Raji (cell line): ENCODE results near the gene SLC1A6.

Source experiments
- POLR2A ChIP-seq: IDR thresholded peaks from 2 replicates; pipeline ENCODE4 v1.6.1; 2011; ENCODE audit warnings: low read depth, low read length, control low read depth; ENCODE audit not compliant: insufficient read depth

The SLC1A6 gene

DNA sequence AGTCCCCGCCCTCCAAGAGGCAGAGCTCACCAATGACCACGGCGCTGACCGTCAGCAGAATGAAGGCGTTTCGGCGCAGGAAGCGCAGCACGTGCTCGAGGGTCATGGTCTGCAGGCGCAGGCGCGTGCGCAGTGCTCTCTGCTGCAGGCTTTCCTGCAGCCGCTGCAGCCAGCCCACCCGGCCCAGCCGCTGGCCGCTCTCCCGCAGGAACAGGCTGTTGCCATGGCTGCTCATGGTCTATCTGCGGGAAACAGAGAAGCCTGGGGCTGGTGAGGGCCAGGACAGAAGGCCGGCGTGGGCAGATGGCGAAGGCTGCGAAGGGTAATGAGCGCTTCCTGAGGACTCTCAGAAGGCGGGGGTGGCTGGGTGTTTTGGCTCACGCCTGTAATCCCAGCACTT, 7.0 kb downstream of the SLC1A6 start:
- TF ChIP-seq POLR2A, result no peak

DNA sequence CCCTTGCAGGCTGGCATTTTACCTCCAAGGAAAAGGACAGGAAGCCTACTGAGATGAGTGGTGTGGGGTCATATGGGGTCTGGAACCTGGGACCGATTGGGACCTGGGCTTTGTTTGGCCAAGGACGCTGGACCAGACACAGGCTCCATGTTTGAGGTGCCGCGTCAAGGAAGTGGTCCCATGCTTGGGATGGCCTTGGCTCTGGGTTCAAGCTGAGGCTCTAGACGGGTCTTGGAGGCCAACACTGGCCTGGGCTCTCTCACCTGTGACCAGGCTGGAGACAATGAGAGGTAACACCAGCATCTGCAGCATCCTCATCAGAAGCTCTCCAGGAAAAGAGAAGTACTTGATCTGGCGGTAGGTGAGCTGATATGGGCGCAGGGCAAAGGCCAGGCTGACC, 8.2 kb downstream of the SLC1A6 start:
- TF ChIP-seq POLR2A, result no peak

DNA sequence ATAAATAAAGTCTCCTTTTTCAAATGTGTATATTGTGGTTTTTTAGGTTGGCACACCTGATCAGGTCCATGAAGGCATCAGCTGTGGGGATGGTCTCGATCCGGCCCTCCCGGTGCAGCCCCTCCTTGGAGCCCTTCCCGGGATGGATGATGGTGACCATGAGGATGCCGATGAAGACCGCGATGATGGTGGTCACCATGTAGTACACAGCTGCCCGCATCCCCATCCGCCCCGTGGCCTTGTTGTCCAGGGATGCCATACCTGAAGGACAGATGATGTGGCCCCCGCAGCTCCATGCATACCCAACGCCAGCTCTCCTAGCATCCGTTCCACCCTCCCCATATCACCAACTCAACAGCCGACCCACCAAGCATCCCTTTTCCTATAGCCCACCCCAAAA, 11.4 kb downstream of the SLC1A6 start:
- TF ChIP-seq POLR2A, result no peak

DNA sequence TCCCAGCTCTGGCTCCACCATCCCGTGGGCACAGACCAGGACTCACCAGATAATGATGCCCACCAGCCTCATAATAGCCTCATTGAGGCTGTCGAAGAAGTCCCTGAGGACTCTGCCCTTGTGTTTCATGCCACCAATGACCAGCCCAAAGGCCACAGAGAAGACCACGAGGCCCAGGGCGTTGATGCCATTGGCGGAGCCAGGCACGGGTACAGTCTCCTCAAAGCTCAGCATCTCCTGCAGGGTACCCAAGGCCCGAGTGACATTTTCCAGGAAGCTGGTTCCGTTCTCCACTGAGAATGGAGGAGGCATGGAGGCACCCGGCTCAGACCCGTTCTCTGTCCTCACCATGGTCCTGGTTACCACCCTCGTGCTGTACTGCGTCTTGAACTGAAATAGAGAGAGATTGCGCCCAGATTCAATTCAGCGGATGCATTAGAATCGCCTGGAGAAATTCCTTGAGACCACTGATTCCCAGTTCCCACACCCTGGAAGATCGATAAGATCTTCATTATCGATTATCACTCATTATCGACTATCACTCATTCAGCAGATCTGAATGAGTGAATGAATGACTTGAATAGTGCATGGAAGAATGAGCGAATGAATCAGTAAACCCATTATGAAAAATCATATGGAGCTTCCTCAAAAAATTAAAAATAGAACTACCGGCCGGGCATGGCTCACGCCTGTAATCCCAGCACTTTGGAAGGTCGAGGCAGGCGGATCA, 17.5 kb downstream of the SLC1A6 start:
- TF ChIP-seq POLR2A, result no peak

DNA sequence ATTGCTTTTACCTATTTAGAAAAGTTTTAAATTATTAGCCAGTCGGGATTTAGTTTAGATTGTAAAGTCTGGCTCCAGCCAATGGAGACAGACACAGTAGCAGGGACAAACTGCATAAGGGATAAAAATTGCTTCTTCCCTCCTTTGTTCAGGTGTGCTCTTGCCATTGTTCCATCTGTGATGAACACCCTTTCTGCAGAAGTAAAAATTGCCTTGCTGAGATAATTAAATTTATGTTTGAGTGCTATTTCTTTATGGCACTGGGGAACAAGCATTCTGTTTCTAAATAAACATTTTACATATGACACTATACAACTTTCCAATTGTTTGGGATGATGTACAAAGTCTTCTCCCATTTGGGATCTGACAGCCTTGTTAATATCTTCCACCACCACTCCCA, 20.4 kb downstream of the SLC1A6 start:
- no peak for TF ChIP-seq POLR2A

DNA sequence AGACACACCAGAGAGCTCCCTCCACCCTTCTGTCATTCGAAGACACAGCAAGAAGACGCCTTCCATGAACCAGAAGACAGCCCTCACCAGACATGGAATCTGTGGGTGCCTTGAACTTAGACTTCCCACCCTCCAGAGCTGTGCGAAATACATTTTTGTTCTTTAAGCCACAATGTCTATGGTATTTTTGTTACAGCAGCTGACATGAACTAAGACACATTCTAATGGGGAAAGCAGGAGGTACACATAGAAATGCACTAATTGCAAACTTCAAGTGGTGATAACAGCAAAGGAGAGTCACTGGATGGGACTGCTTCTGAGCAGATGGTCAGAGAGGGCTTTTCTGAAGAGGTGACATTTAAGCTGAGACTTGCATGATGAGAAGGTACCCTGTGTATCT, 22.2 kb downstream of the SLC1A6 start:
- no peak for TF ChIP-seq POLR2A

DNA sequence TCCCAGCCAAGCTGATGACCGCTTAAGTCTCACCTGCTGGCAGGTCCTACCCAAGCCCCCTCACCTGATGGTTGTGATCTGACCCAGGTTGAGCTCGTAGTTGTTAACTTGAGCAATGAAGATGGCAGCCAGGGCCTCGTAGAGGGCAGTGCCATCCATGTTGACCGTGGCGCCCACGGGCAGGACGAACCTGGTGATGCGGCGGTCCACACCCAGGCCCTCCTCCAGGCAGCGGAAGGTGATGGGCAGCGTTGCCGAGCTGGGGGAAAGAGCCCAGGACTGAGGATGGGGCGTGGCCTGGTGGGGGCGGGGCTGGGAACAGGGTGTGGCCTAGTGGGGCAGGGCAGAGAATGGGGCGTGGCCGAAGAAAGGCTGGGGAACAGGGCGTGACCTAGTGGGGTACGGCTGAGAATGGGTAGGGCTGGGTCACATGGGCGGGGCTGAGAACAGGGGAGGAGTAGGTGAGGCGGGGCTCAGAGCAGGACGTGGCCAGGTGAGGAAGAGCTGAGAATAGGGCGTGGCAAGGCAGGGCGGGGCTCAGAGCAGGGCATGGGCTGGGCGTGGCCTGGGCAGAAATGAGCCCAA, 25.5 kb downstream of the SLC1A6 start:
- no peak for TF ChIP-seq POLR2A

DNA sequence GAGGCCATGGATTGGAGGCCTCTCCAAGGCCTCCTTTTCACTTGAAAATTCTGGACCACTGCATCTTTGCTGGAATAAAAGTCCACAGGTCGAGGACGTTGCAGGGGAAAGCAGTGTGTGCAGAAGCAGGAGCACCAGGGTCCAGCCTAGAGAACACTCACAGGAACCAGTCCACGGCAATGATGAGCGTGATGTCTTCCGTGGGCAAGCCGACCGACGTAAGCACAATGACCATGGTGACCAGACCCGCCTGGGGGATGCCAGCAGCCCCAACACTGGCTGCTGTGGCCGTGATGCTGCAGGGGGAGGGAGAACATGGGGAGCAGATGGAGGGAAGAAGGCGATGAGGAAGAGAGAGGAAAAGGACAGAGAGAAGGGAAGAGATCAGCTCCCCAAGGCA, 26.9 kb downstream of the SLC1A6 start:
- no peak for TF ChIP-seq POLR2A

DNA sequence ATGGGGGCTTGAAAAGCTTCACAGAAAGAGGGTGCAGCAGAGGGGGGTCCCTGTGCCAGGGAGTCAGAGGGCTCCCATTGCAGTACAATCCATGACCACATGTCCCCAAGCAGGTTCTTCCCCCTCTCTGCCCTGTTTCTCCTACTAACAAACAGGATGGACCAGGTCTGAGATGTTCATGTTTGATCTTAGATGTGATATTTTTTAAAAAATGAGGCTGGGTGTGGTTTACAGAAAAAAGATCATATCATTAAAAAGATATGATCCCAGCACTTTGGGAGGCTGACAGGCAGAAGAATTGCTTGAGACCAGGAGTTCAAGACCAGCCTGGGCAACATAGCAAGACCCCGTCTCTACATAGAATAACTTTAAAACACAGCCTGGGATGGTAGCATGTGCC, 29.2 kb downstream of the SLC1A6 start:
- no peak for TF ChIP-seq POLR2A

DNA sequence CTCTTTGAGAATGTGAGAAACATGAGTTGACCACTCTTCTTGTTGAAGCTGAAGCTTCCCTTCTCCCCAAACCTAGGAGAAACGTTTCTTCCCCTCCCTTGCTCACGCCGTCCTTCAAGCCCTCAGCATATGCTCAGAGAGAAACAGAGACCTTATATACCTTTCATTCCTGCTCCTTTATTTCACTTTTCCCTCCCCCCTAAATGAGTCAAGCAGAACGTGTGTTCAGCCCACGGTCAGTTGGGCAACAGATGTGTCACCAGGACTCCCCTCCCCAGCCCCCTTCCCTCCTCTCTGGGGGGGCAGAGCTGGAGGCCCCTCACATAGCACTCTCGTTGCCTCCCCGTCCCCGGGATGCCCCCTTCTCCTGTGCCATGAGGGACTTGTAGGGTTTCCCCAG, 29.8 kb downstream of the SLC1A6 start:
- no peak for TF ChIP-seq POLR2A

DNA sequence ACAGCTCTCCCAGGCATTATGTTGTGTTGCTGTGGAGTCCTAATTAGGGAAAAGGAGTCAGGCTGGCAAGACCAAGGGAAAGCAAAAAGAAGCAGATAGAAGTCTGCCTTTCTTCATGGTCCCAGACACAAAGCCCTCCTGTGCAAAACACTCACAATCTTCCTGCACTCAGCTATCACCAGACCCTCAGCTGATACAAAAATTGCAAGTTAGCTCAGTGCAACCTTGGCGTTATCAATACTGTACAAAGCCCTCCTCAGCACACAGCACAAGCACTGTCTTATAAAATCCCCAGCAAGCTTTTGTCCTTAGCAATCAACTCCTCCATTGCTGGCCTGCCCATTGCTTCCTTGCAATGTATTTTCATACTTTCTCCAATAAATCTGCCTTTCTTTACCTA, 35.2 kb downstream of the SLC1A6 start:
- TF ChIP-seq POLR2A, result no peak

DNA sequence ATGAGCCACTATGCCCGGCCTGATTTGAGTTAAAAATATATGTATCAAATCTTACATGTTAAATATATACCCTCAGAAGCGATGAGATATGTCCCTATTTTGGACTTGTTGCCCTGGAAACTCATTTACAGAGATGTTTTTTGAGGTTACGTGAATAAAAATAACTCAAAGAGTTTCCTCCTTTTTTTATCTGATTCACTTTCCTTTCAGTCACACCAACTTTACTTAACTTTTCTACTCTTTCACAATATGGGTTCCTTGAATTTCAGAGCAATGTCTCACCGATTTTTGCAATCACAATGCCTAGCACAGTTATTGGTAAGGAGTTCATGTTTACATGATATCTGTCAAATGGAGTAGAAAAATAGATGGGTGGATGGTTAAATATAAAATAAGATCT, 36.1 kb downstream of the SLC1A6 start:
- TF ChIP-seq POLR2A, result no peak

DNA sequence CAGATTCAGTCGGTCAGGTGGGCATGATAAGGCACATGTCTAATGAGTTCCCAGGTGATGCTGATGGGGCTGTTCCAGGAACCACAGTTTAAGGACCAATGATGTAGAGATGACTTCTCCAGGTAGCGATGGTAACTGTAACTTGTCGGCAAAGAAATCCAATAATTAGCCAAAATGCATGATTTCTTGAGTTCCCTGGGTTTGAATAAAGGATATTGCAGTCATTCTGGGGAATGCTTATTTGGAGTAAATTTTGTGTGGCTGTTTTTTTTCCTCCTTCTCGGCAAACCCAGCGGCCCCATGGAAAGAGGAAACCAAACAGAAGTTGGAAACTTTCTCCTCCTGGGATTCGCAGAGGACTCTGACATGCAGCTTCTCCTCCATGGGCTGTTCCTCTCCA, 38.5 kb downstream of the SLC1A6 start, which contains the start of gene OR7C2:
Gene OR7C2 (plus strand): TSS at position 301 of the 400 bp plus-strand sequence. CDS start 0 bp downstream, at position 301.
- TF ChIP-seq POLR2A, result no peak

DNA sequence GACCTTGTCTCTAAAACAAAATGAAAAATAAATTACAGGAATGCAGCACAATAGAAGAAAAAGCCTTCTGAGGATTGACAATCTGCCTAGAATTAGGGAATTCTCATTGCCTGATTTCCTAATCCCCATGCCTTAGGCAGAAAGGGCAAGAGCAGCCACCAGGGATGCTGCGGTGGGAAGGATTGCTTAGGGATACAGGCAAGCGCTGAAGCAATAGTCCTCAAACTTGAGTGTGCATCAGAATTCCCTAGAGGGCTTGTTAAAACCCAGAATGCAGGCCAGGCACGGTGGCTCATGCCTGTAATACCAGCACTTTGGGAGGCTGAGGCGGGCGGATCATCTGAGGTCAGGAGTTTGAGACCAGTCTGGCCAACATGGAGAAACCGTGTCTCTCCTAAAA, 39.4 kb downstream of the SLC1A6 start:
- TF ChIP-seq POLR2A, result no peak

DNA sequence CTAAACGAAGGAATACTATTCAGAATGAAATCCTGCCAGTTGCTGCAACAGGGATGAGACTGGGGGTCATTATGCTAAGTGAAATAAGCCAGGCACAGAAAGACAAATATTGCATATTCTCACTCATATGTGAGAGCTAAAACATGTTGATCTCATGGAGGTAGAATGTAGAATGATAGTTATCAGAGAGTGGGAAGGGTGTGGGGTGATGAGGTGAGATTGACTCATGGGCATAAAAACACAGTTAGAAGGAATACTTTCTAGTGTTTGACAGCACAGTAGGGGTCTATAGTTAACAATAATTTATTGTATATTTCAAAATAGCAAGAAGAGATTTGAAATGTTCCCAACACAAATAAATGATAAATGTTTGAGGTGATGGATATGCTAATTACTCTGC, 46.2 kb downstream of the SLC1A6 start:
- no peak for TF ChIP-seq POLR2A

DNA sequence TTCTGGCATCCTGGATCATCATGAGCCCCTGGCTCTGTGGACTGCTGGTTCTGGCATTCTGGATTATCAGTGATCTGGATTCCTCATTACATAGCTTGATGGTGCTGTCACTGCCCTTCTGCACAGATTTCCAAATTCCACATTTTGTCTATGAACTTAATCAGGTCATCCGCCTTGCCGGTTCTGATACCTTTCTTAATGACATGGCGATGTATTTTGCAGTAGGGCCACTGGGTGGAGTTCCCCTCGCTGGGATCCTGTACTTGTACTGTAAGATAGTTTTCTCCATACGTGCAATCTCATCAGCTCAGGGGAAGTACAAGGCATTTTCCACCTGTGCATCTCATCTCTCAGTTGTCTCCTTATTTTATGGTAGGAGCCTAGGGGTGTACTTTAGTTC, 62.8 kb downstream of the SLC1A6 start:
- no peak for TF ChIP-seq POLR2A

DNA sequence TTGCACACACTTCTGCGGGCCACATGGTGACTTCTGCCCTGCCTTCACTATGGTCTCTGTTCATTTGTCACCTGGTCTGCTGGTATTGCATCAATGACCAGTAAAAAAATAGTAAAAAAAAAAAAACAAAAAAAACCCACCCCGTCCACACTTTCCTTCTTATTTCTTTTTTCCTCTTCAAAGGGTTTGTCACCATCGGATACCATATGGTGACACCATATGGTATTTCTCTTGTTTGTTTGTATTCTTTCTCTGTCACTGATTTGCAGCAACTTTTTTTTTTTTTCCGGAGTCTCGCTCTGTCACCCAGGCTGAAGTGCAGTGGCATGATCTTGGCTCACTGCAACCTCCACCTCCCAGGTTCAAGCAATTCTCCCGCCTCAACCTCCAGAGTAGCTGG, 64.5 kb downstream of the SLC1A6 start:
- TF ChIP-seq POLR2A, result no peak
